Kidney (tissue), 14 donors: Measurements from ENCODE around the gene CCDC149. TPM values are rescaled to one million over a fixed set of nuclear protein-coding genes. Genes with fewer than 3 reads are reported as not detected.

Experiments used
- DNase-seq, 5 donors: peaks; one replicate each; pipeline ENCODE4 v3.0.0-alpha.2; 2013 to 2020
- FAIRE-seq: peaks from 2 replicates; lab custom pipeline; 2012; peaks lifted over from hg19 to GRCh38; lab: Jason Lieb, UNC
- H3K27ac ChIP-seq, 2 donors: one replicate each; pipeline ENCODE4 v1.7.0; 2013; ENCODE audit warnings: low read depth in 2 of 2, low read length in 2 of 2, inconsistent platforms in 1 of 2
- H3K27me3 ChIP-seq: one replicate; pipeline ENCODE4 v1.7.1; 2013; ENCODE audit warnings: low read length, inconsistent platforms; ENCODE audit not compliant: control insufficient read depth, insufficient read depth
- H3K36me3 ChIP-seq, 3 donors: one replicate each; pipeline versions ENCODE4 v1.7.0 to v1.7.1; 2013; ENCODE audit warnings: low read length in 3 of 3, control low read depth in 1 of 3, inconsistent platforms in 1 of 3; ENCODE audit not compliant: insufficient read depth in 3 of 3, control insufficient read depth in 2 of 3
- H3K4me1 ChIP-seq, 3 donors: one replicate each; pipeline versions ENCODE4 v1.7.0 to v1.7.1; 2013; ENCODE audit warnings: low read length in 3 of 3, inconsistent platforms in 1 of 3, low read depth in 1 of 3; ENCODE audit not compliant: control insufficient read depth in 2 of 3, insufficient read depth in 2 of 3
- H3K4me3 ChIP-seq, 3 donors: one replicate each; pipeline versions ENCODE4 v1.7.0 to v1.8.1; 2013; ENCODE audit warnings: low read length in 3 of 3, control low read depth in 1 of 3, inconsistent platforms in 1 of 3
- H3K9ac ChIP-seq, 3 donors: one replicate each; pipeline versions ENCODE4 v1.7.0 to v1.7.1; 2013; ENCODE audit warnings: low read length in 3 of 3, control low read depth in 1 of 3, inconsistent platforms in 1 of 3
- H3K9me3 ChIP-seq, 3 donors: one replicate each; pipeline versions ENCODE4 v1.7.0 to v1.7.1; 2013; ENCODE audit warnings: low read length in 3 of 3, control low read depth in 1 of 3, inconsistent platforms in 1 of 3; ENCODE audit not compliant: control insufficient read depth in 2 of 3, insufficient read depth in 1 of 3
- CTCF ChIP-seq: IDR thresholded peaks from 3 replicates; pipeline ENCODE4 v1.5.1; 2012; ENCODE audit warnings: mild to moderate bottlenecking, moderate library complexity, borderline replicate concordance; ENCODE audit not compliant: insufficient read depth; ENCODE audit errors: extremely low read depth
- intact Hi-C: fragments of 100-400 bp; cut with DNase I; formaldehyde crosslinking; loops from one replicate; pipeline ENCODE4 v1.11.1; 2022
- polyA plus RNA-seq: library from polyadenylated mRNA; stranded (reverse); fragments of 350-450 nt; fragmentation: Illumina TruSeq; extraction: RNeasy Lipid Tissue Mini Kit (QIAGEN cat#74804); gene quantifications from one replicate; pipeline ENCODE4 v1.2.3, GENCODE V29; 2014; ENCODE audit warnings: low read depth, low replicate concordance; ENCODE audit not compliant: insufficient read depth
- total RNA-seq: library from RNA; stranded (reverse); fragmentation: NEBNext Ultra II Directional; extraction: Animal tissue kit (Norgen Biotek cat#: 25700); gene quantifications from one replicate; pipeline ENCODE4 v1.2.1, GENCODE V29; 2021
- donor health status: control.
- donor health status: control.
- donor health status: control.
- donor health status: control.
- donor health status: control.
- donor health status: DM: yes; HTN: yes; CAD: no.
- donor health status: Normal renal cell carcinoma (clear cell type).

The CCDC149 gene
- total and polyA plus RNA-seq, 2 donors from 2014 or later, result 6.9 to 21.8 TPM

GRCh38 chr4:24850674-24851073, 62.2 kb downstream of the CCDC149 start:
- DNase-seq, result no peak
- no peaks in the 10 kb centered on the region for H3K4me1 ChIP-seq
- H3K9ac ChIP-seq, result no peak overlapping the region
- no peak overlapping the region for H3K27ac ChIP-seq
- intact Hi-C loops, result no loop called here
- H3K4me3 ChIP-seq, result no peak overlapping the region
- H3K9me3 ChIP-seq, result no peaks in the 10 kb centered on the region
- TF ChIP-seq CTCF, result no peak
- no peaks in the 10 kb centered on the region for H3K36me3 ChIP-seq
- FAIRE-seq, result no peak
- no peaks in the 10 kb centered on the region for H3K27me3 ChIP-seq

- Histone ChIP-seq H3K9ac (no peak overlapping the region), H3K4me3 (no peak overlapping the region), H3K27me3 (no peaks in the 10 kb centered on the region), H3K36me3 (no peaks in the 10 kb centered on the region), H3K4me1 (no peaks in the 10 kb centered on the region), H3K9me3 (no peaks in the 10 kb centered on the region), H3K27ac (no peak overlapping the region)
- FAIRE-seq, result no peak
- intact Hi-C loops, result no loop called here
- TF ChIP-seq CTCF, result no peak
- peak in 2 of 5 donors; percentile 45 to 80 for DNase-seq
Measured at GRCh38 chr4:24849756-24850155, 63.1 kb downstream of the CCDC149 start.

- Histone ChIP-seq H3K4me1 (no peaks in the 10 kb centered on the region), H3K9ac (no peak overlapping the region), H3K4me3 (no peak overlapping the region), H3K9me3 (no peaks in the 10 kb centered on the region), H3K27ac (no peak overlapping the region), H3K36me3 (no peaks in the 10 kb centered on the region), H3K27me3 (no peaks in the 10 kb centered on the region)
- DNase-seq, result peak in 2 of 5 donors; percentile 58 to 64
- FAIRE-seq, result no peak
- no peak for TF ChIP-seq CTCF
- intact Hi-C loops, result no loop called here
Measured at GRCh38 chr4:24849351-24849750, 63.5 kb downstream of the CCDC149 start.

- Histone ChIP-seq H3K9me3 (no peaks in the 10 kb centered on the region), H3K4me3 (no peak overlapping the region), H3K27me3 (no peaks in the 10 kb centered on the region), H3K9ac (no peak overlapping the region), H3K27ac (no peak overlapping the region), H3K4me1 (peaks cover 0 to 6% (median 0%) of the 10 kb centered on the region in 3 donors), H3K36me3 (no peaks in the 10 kb centered on the region)
- FAIRE-seq (no peak), DNase-seq (no peak)
- intact Hi-C loops, result no loop called here
- TF ChIP-seq CTCF, result no peak
Measured at GRCh38 chr4:24846716-24847115, 66.1 kb downstream of the CCDC149 start.
